Measurements from ENCODE around the gene CELA2B. TPM values are rescaled to one million over a fixed set of nuclear protein-coding genes. Genes with fewer than 3 reads are reported as not detected.

The CELA2B gene
- total and polyA plus RNA-seq, 2 of the 8 experiments (the other 6 are each of a cell fraction or from before 2014, with no cell fraction given) = not detected

GRCh38 chr1:15457585-15457984, 18.3 kb upstream of the CELA2B start:
- no peak overlapping the region for H2BK120ac ChIP-seq (replicated peaks; ENCODE audit: low read depth, low read length)
- H2AK5ac ChIP-seq (ENCODE audit: low read depth, low read length) = no peak overlapping the region
- DNase-seq (ENCODE audit: low read depth in 1 of 2, low spot score in 2 of 2) (no peak), FAIRE-seq (no peak)
- H3K18ac ChIP-seq (ENCODE audit: extremely low read depth, low read length) = no peak overlapping the region
- H4K8ac ChIP-seq (ENCODE audit: extremely low read depth, insufficient read depth, low read length) = no peak overlapping the region
- H3K36me3 ChIP-seq (ENCODE audit: control insufficient read depth in 2 of 4, insufficient read depth in 4 of 4, low read length in 3 of 4) = no peaks in the 10 kb centered on the region
- no peak overlapping the region for H2BK20ac ChIP-seq (ENCODE audit: low read length)
- H3K79me1 ChIP-seq (ENCODE audit: low read depth, low read length) = no peaks in the 10 kb centered on the region
- no peak overlapping the region for H3K14ac ChIP-seq (ENCODE audit: insufficient read length)
- no peak overlapping the region for H3K4me2 ChIP-seq (ENCODE audit: insufficient read depth in 1 of 2, low read depth in 2 of 2, low read length in 2 of 2)
- no peaks in the 10 kb centered on the region for H3K79me2 ChIP-seq (ENCODE audit: control insufficient read depth in 1 of 2, insufficient read depth in 2 of 2, low read length in 2 of 2)
- no peak overlapping the region for H3K9ac ChIP-seq (replicated peaks in 1 of 4; ENCODE audit: extremely low read depth in 1 of 4, low read depth in 3 of 4, low read length in 3 of 4)
- H3K23me2 ChIP-seq (ENCODE audit: low read depth, low read length) = no peaks in the 10 kb centered on the region
- H2BK5ac ChIP-seq (ENCODE audit: low read depth, low read length) = no peak overlapping the region
- 91% methylated on average over 2 of the region's 2 CpGs; no CpG with 5 or more reads in 1 of the 2 experiments for WGBS, 2 experiments (ENCODE audit: extremely low coverage in 1 of 2, insufficient coverage in 1 of 2, insufficient read length in 1 of 2, insufficient replicate concordance in 2 of 2, low coverage in 1 of 2, low lambda C conversion rate in 2 of 2, missing lambda C conversion rate in 1 of 2)
- H3K4me3 ChIP-seq (ENCODE audit: extremely low read depth in 1 of 4, insufficient read depth in 2 of 4, low read depth in 3 of 4, low read length in 4 of 4) = no peak overlapping the region
- H2BK15ac ChIP-seq (ENCODE audit: low read length) = no peak overlapping the region
- H2AFZ ChIP-seq (ENCODE audit: low read length) = no peak overlapping the region
- H3K9me3 ChIP-seq (ENCODE audit: insufficient read depth in 2 of 2, low read depth in 1 of 2, low read length in 1 of 2) = no peaks in the 10 kb centered on the region
- no peaks in the 10 kb centered on the region for H4K20me1 ChIP-seq (replicated peaks in 1 of 2; ENCODE audit: control insufficient read depth in 1 of 2, insufficient read depth in 2 of 2, low read length in 2 of 2)
- no peak overlapping the region for H4K5ac ChIP-seq (ENCODE audit: insufficient read length, low read depth, low read length)
- ChIA-PET POLR2A (ENCODE audit: partially characterized antibody) (no interaction called here), CTCF (ENCODE audit: partially characterized antibody) (no interaction called here)
- no peaks in the 10 kb centered on the region for H3K27me3 ChIP-seq (replicated peaks in 1 of 4; ENCODE audit: control insufficient read depth in 3 of 4, extremely low read depth in 1 of 4, insufficient read depth in 3 of 4, low read length in 3 of 4)
- H3K4me1 ChIP-seq (replicated peaks in 1 of 4; ENCODE audit: control insufficient read depth in 3 of 4, insufficient read depth in 4 of 4, low read length in 3 of 4) = no peaks in the 10 kb centered on the region
- H4K91ac ChIP-seq (replicated peaks; ENCODE audit: insufficient read length, low read length) = no peak overlapping the region
- no peak overlapping the region for H3K4ac ChIP-seq (replicated peaks; ENCODE audit: insufficient read length, low read depth, low read length)
- no peak overlapping the region for H3K56ac ChIP-seq (replicated peaks; ENCODE audit: insufficient read length, low read depth, low read length)
- H2BK12ac ChIP-seq (ENCODE audit: low read depth, low read length) = no peak overlapping the region
- TF ChIP-seq RFX5 (IDR thresholded peaks at IDR 0.05; ENCODE audit: borderline replicate concordance, low read depth, low read length) = no peak
- TF ChIP-seq MAFK (IDR thresholded peaks at IDR 0.05; ENCODE audit: low read depth, low read length) = no peak
- no peak for TF ChIP-seq PHF8 (conservative IDR thresholded peaks at IDR 0.05; ENCODE audit: low read depth, low read length)
- TF ChIP-seq SRF (IDR thresholded peaks at IDR 0.05; ENCODE audit: low read depth, low read length) = no peak
- no peak for TF ChIP-seq SIN3A (conservative IDR thresholded peaks at IDR 0.05 in 1 of 2, IDR thresholded peaks at IDR 0.05 in 1 of 2; ENCODE audit: low read depth in 1 of 2, low read length in 2 of 2)
- no peak for TF ChIP-seq CBX8 (IDR thresholded peaks at IDR 0.05; ENCODE audit: borderline replicate concordance, low read depth, low read length)
- no peak for TF ChIP-seq SP4 (IDR thresholded peaks at IDR 0.05; ENCODE audit: low read length)
- TF ChIP-seq POLR2AphosphoS5 (IDR thresholded peaks at IDR 0.05; ENCODE audit: low read depth, low read length) = no peak
- no peak for TF ChIP-seq POLR2A (IDR thresholded peaks at IDR 0.05; ENCODE audit: control extremely low read depth in 1 of 2, low read depth in 2 of 2, low read length in 2 of 2)
- no peak for TF ChIP-seq JUN (IDR thresholded peaks at IDR 0.05; ENCODE audit: low read depth, low read length)
- TF ChIP-seq ZNF274 (IDR thresholded peaks at IDR 0.05; ENCODE audit: borderline replicate concordance, extremely low read depth, low read length) = no peak
- TF ChIP-seq ATF2 (IDR thresholded peaks at IDR 0.05; ENCODE audit: low read length) = no peak
- TF ChIP-seq RBBP5 (IDR thresholded peaks at IDR 0.05; ENCODE audit: borderline replicate concordance, low read depth, low read length) = no peak
- no peak overlapping the region for H3K27ac ChIP-seq (ENCODE audit: low read depth, low read length)
- no peak overlapping the region for H3K23ac ChIP-seq (ENCODE audit: insufficient read length)

Data from H1 (cell line).